H9 (cell line): ENCODE measurements around the gene THAP4. TPM values are rescaled to one million over a fixed set of nuclear protein-coding genes. Genes with fewer than 3 reads are reported as not detected.
A peak's percentile ranks its signal among the peaks of the same experiment; 100 is the strongest.

Experiments
- DNase-seq: peaks from one replicate; pipeline ENCODE4 v3.0.0-alpha.2; 2017
- H2AFZ ChIP-seq: one replicate; pipeline ENCODE4 v1.6.1; 2013; ENCODE audit warnings: mild to moderate bottlenecking, low read length, control low read depth, moderate library complexity
- H2AK5ac ChIP-seq: 2 replicates; pipeline ENCODE4 v1.6.1; 2013; ENCODE audit warnings: low read length, control low read depth, mixed read lengths; ENCODE audit not compliant: insufficient read length
- H2BK120ac ChIP-seq: one replicate; pipeline ENCODE4 v1.6.1; 2013; ENCODE audit warnings: low read depth, mild to moderate bottlenecking, low read length, control low read depth, inconsistent platforms; ENCODE audit not compliant: poor library complexity, severe bottlenecking
- H2BK12ac ChIP-seq: 2 replicates; pipeline ENCODE4 v1.6.1; 2013; ENCODE audit warnings: low read length, control low read depth, mixed read lengths, low read depth; ENCODE audit not compliant: insufficient read length
- H2BK15ac ChIP-seq: 2 replicates; pipeline ENCODE4 v1.6.1; 2013; ENCODE audit warnings: low read depth, low read length, control low read depth
- H2BK20ac ChIP-seq: one replicate; pipeline ENCODE4 v1.6.1; 2013; ENCODE audit warnings: low read depth, mild to moderate bottlenecking, low read length, control low read depth, inconsistent platforms; ENCODE audit not compliant: poor library complexity, severe bottlenecking
- H2BK5ac ChIP-seq: 2 replicates; pipeline ENCODE4 v1.6.1; 2013; ENCODE audit warnings: low read length, control low read depth, mixed read lengths; ENCODE audit not compliant: insufficient read length
- H3K14ac ChIP-seq: 2 replicates; pipeline ENCODE4 v1.6.1; 2013; ENCODE audit warnings: low read length, control low read depth; ENCODE audit not compliant: insufficient read depth
- H3K18ac ChIP-seq: 2 replicates; pipeline ENCODE4 v1.6.1; 2013; ENCODE audit warnings: low read depth, mild to moderate bottlenecking, mixed read lengths, low read length, control low read depth; ENCODE audit not compliant: insufficient read length
- H3K23ac ChIP-seq: 2 replicates; pipeline ENCODE4 v1.6.1; 2013; ENCODE audit warnings: low read length, control low read depth, mixed read lengths, low read depth; ENCODE audit not compliant: insufficient read length
- H3K23me2 ChIP-seq: 2 replicates; pipeline ENCODE4 v1.6.1; 2013; ENCODE audit warnings: low read depth, mild to moderate bottlenecking, mixed read lengths, low read length, control low read depth; ENCODE audit not compliant: insufficient read length, poor library complexity, severe bottlenecking
- H3K27ac ChIP-seq: 2 replicates; pipeline ENCODE4 v1.5.1; 2013; ENCODE audit warnings: low read length, control low read depth, mixed read lengths, low read depth; ENCODE audit not compliant: insufficient read length
- H3K27me3 ChIP-seq: 2 replicates; pipeline ENCODE4 v1.6.1; 2013; ENCODE audit warnings: low read length, control low read depth, inconsistent platforms; ENCODE audit not compliant: insufficient read depth
- H3K4ac ChIP-seq: 2 replicates; pipeline ENCODE4 v1.6.1; 2013; ENCODE audit warnings: low read depth, mild to moderate bottlenecking, control low read depth, inconsistent platforms, low read length, moderate library complexity
- H3K4me1 ChIP-seq: 2 replicates; pipeline ENCODE4 v1.6.1; 2013; ENCODE audit warnings: low read length, control low read depth, inconsistent platforms; ENCODE audit not compliant: insufficient read depth
- H3K4me2 ChIP-seq: 2 replicates; pipeline ENCODE4 v1.6.1; 2013; ENCODE audit warnings: low read length, control low read depth, mixed read lengths; ENCODE audit not compliant: insufficient read length, insufficient read depth
- H3K56ac ChIP-seq: 2 replicates; pipeline ENCODE4 v1.6.1; 2013; ENCODE audit warnings: low read depth, mild to moderate bottlenecking, mixed read lengths, low read length, control low read depth; ENCODE audit not compliant: insufficient read length
- H3K79me1 ChIP-seq: 2 replicates; pipeline ENCODE4 v1.6.1; 2013; ENCODE audit warnings: low read depth, mild to moderate bottlenecking, moderate library complexity, low read length, control low read depth, inconsistent platforms; ENCODE audit not compliant: insufficient read depth, poor library complexity, severe bottlenecking
- H3K79me2 ChIP-seq: 2 replicates; pipeline ENCODE4 v1.6.1; 2013; ENCODE audit warnings: low read length, control low read depth, inconsistent platforms; ENCODE audit not compliant: insufficient read depth
- H3K9ac ChIP-seq: 2 replicates; pipeline ENCODE4 v1.6.1; 2013; ENCODE audit warnings: low read length, control low read depth, mixed read lengths; ENCODE audit not compliant: insufficient read length; ENCODE audit errors: extremely low read depth
- H3K9me3 ChIP-seq: one replicate; pipeline ENCODE4 v1.6.1; 2013; ENCODE audit warnings: low read depth, low read length, inconsistent platforms; ENCODE audit not compliant: control insufficient read depth
- H3T11ph ChIP-seq: one replicate; pipeline ENCODE4 v1.6.1; 2013; ENCODE audit warnings: mild to moderate bottlenecking, low read length, control low read depth, inconsistent platforms
- H4K20me1 ChIP-seq: one replicate; pipeline ENCODE4 v1.6.1; 2013; ENCODE audit not compliant: control insufficient read depth, insufficient read length, insufficient read depth
- H4K5ac ChIP-seq: 2 replicates; pipeline ENCODE4 v1.6.1; 2013; ENCODE audit warnings: low read depth, mild to moderate bottlenecking, mixed read lengths, low read length, control low read depth; ENCODE audit not compliant: insufficient read length
- H4K8ac ChIP-seq: replicated peaks from 2 replicates; pipeline ENCODE4 v1.6.1; 2013; ENCODE audit warnings: low read length, control low read depth, mixed read lengths, low read depth; ENCODE audit not compliant: insufficient read length
- H4K91ac ChIP-seq: 2 replicates; pipeline ENCODE4 v1.6.1; 2013; ENCODE audit warnings: low read depth, mild to moderate bottlenecking, moderate library complexity, mixed read lengths, low read length, control low read depth; ENCODE audit not compliant: insufficient read length
- H3K27ac Mint-ChIP-seq, 3 experiments: 2 replicates in 2 of 3; 3 replicates in 1 of 3; pipeline ENCODE4 v1.8.0; 2020 to 2021; ENCODE audit warnings: mixed read lengths in 3 of 3, mild to moderate bottlenecking in 1 of 3, moderate library complexity in 1 of 3
- H3K27me3 Mint-ChIP-seq: 2 replicates; pipeline ENCODE4 v1.8.0; 2021; ENCODE audit warnings: low read depth, mild to moderate bottlenecking, moderate library complexity, mixed read lengths
- H3K36me3 Mint-ChIP-seq, 3 experiments: 2 replicates in 2 of 3; 3 replicates in 1 of 3; pipeline ENCODE4 v1.8.0; 2020 to 2021; ENCODE audit warnings: low read depth in 3 of 3, mixed read lengths in 3 of 3; ENCODE audit not compliant: insufficient read depth in 1 of 3
- H3K4me1 Mint-ChIP-seq, 2 experiments: 2 replicates each; pipeline ENCODE4 v1.8.0; 2020; ENCODE audit warnings: mixed read lengths in 2 of 2
- H3K4me3 Mint-ChIP-seq, 2 experiments: 2 replicates in 1 of 2; 3 replicates in 1 of 2; pipeline ENCODE4 v1.8.0; 2020 to 2021; ENCODE audit warnings: mild to moderate bottlenecking in 2 of 2, mixed read lengths in 2 of 2, moderate library complexity in 1 of 2
- H3K9me3 Mint-ChIP-seq, 2 experiments: 2 replicates in 1 of 2; 3 replicates in 1 of 2; pipeline ENCODE4 v1.8.0; 2020; ENCODE audit warnings: mild to moderate bottlenecking in 2 of 2, mixed read lengths in 2 of 2, moderate library complexity in 1 of 2
- WGBS: extraction: QIAGEN DNeasy Blood & Tissue Kit; methylation state at CpG from one replicate; pipeline ENCODE4 v1.1.7; 2013; ENCODE audit warnings: missing lambda C conversion rate, low lambda C conversion rate, mixed read lengths; ENCODE audit not compliant: insufficient read length; ENCODE audit errors: extremely low coverage; 5-methylcytosine and 5-hydroxymethylcytosine counted together
- total RNA-seq: library from RNA; stranded (reverse); gene quantifications from 2 replicates; pipeline ENCODE4 v1.2.1, GENCODE V29; 2021
- TF ChIP-seq, protein P1 (sequence below): fragments of 200-600 bp; sonication (generic); conservative IDR thresholded peaks from 3 replicates; pipeline ENCODE4 v1.8.0; 2021; ENCODE audit warnings: antibody characterized with exemption, mild to moderate bottlenecking

Gene THAP4
- total RNA-seq, 1 experiment from 2014 or later: 70.6 TPM

DNA sequence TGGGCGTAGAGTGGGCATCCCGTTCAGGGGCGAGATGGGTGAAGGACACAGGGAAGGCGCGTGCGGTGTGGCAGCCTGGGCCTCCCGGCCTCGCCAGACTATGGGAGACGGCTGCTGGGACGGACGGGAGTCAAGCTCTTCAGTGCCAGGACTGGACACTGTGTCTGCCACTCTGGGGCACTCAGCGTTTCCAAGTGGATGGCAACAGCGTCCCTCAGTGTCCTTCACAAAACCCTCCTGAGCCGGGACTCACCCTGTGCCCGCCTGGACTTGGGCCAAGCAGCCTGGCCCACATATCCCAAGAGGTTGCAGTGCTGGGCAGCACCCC, 94.7 kb downstream of the THAP4 start:
- H3K14ac ChIP-seq: no peak overlapping the region; the same call in 1 of the 2 replicates
- peaks cover 50% of the 10 kb centered on the region for H3K27me3 Mint-ChIP-seq
- H3K4me2 ChIP-seq: peak overlapping the region; percentile 49
- H3K27ac Mint-ChIP-seq: no peak overlapping the region; a peak in 1 of 7 replicates
- DNase-seq: no peak
- H3K27me3 ChIP-seq: peaks cover 16% of the 10 kb centered on the region; the same call in 1 of the 2 replicates
- H3K23me2 ChIP-seq: peaks cover 11% of the 10 kb centered on the region
- H2BK5ac ChIP-seq: no peak overlapping the region
- no peak overlapping the region for H3K56ac ChIP-seq
- no peak overlapping the region for H4K91ac ChIP-seq
- H3K79me1 ChIP-seq: no peaks in the 10 kb centered on the region
- no peak overlapping the region for H4K5ac ChIP-seq
- H3T11ph ChIP-seq: no peak overlapping the region
- TF ChIP-seq, protein P1, sequence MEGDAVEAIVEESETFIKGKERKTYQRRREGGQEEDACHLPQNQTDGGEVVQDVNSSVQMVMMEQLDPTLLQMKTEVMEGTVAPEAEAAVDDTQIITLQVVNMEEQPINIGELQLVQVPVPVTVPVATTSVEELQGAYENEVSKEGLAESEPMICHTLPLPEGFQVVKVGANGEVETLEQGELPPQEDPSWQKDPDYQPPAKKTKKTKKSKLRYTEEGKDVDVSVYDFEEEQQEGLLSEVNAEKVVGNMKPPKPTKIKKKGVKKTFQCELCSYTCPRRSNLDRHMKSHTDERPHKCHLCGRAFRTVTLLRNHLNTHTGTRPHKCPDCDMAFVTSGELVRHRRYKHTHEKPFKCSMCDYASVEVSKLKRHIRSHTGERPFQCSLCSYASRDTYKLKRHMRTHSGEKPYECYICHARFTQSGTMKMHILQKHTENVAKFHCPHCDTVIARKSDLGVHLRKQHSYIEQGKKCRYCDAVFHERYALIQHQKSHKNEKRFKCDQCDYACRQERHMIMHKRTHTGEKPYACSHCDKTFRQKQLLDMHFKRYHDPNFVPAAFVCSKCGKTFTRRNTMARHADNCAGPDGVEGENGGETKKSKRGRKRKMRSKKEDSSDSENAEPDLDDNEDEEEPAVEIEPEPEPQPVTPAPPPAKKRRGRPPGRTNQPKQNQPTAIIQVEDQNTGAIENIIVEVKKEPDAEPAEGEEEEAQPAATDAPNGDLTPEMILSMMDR: no peak
- H3K36me3 Mint-ChIP-seq: no peaks in the 10 kb centered on the region
- no peak overlapping the region for H2BK12ac ChIP-seq
- no peak overlapping the region for H3K18ac ChIP-seq
- no peak overlapping the region for H4K8ac ChIP-seq
- H2AK5ac ChIP-seq: no peak overlapping the region
- H2BK120ac ChIP-seq: no peak overlapping the region
- no peak overlapping the region for H2BK20ac ChIP-seq
- H4K20me1 ChIP-seq: no peaks in the 10 kb centered on the region
- no peak overlapping the region for H2BK15ac ChIP-seq
- no peak overlapping the region for H3K23ac ChIP-seq
- no peaks in the 10 kb centered on the region for H3K9me3 ChIP-seq
- no peak overlapping the region for H3K4ac ChIP-seq
- H3K4me3 Mint-ChIP-seq: peak overlapping the region; percentile 26 to 58; a peak in 3 of 5 replicates
- H3K79me2 ChIP-seq: no peaks in the 10 kb centered on the region
- no CpG with 5 or more reads among the region's 15 CpGs for WGBS
- no peak overlapping the region for H3K27ac ChIP-seq
- no peaks in the 10 kb centered on the region for H3K4me1 ChIP-seq
- no peak overlapping the region for H2AFZ ChIP-seq
- H3K4me1 Mint-ChIP-seq: peaks cover 3 to 11% of the 10 kb centered on the region in 2 experiments; a peak in 3 of 4 replicates
- H3K9me3 Mint-ChIP-seq: peaks cover 2% of the 10 kb centered on the region in 2 experiments; a peak in 1 of 5 replicates
- no peak overlapping the region for H3K9ac ChIP-seq
